DMS114 treated with DMSO at 0.1 percent for 48 hours (cell line): ENCODE measurements around the gene MST1R.

Source experiments
- DNase-seq: peaks from one replicate; lab custom pipeline; 2025; ENCODE audit not compliant: unreplicated experiment; lab: John Stamatoyannopoulos, UW

The MST1R gene

GRCh38 chr3:49841806-49842205 lies 61.9 kb downstream of the MST1R start:
- DNase-seq: no peak

- no peak for DNase-seq
These were observed 62.5 kb downstream of the MST1R start for GRCh38 chr3:49841126-49841696.

GRCh38 chr3:49840388-49840787 lies 63.3 kb downstream of the MST1R start:
- DNase-seq: no peak

GRCh38 chr3:49839193-49839809 lies 64.4 kb downstream of the MST1R start:
- DNase-seq: peak; percentile 49
